Stomach (tissue), 4 donors: ENCODE measurements around the gene POMT1.

ENCODE experiments used
- EP300 ChIP-seq: sonication (generic); formaldehyde crosslinking; IDR thresholded peaks from one replicate; pipeline ENCODE4 v1.6.1; 2017; ENCODE audit warnings: antibody characterized with exemption
- POLR2AphosphoS5 ChIP-seq, 3 donors: sonication (generic); formaldehyde crosslinking; IDR thresholded peaks; one replicate each; pipeline ENCODE4 v1.6.1; 2016; ENCODE audit warnings: antibody characterized with exemption in 3 of 3

GRCh38 chr9:131567910-131568309, 65.2 kb downstream of the POMT1 start:
- TF ChIP-seq POLR2AphosphoS5 (IDR thresholded peaks at IDR 0.05): no peak
- no peak for TF ChIP-seq EP300
